Tibial artery (tissue), 4 donors: ENCODE measurements around the gene SUFU.

ENCODE experiments used
- DNase-seq, 2 donors: peaks; one replicate each; pipeline ENCODE4 v3.0.0-alpha.2; 2019
- H3K27ac ChIP-seq, 2 donors: fragments of 200-600 bp; sonication (generic) in 1 of 2; 1 replicate in 1 of 2; 2 replicates in 1 of 2; pipeline ENCODE4 v1.5.1; 2018 to 2019; ENCODE audit warnings: mild to moderate bottlenecking in 1 of 2
- H3K27me3 ChIP-seq, 2 donors: fragments of 200-600 bp; sonication (generic) in 1 of 2; one replicate each; pipeline versions ENCODE4 v1.5.1 to v1.6.0; 2016 to 2019
- H3K36me3 ChIP-seq, 3 donors: fragments of 200-600 bp; sonication (generic) in 2 of 3; one replicate each; pipeline ENCODE4 v1.5.1; 2016 to 2019; ENCODE audit warnings: mild to moderate bottlenecking in 2 of 3
- H3K4me1 ChIP-seq, 4 donors: fragments of 200-600 bp; sonication (generic) in 2 of 4; 1 replicate in 3 of 4; 2 replicates in 1 of 4; pipeline ENCODE4 v1.5.1; 2016 to 2019
- H3K4me3 ChIP-seq, 2 donors: fragments of 200-600 bp; sonication (generic) in 1 of 2; 1 replicate in 1 of 2; 2 replicates in 1 of 2; pipeline ENCODE4 v1.5.1; 2018 to 2019; ENCODE audit warnings: mild to moderate bottlenecking in 2 of 2
- H3K9me3 ChIP-seq, 3 donors: fragments of 200-600 bp; sonication (generic) in 1 of 3; one replicate each; pipeline ENCODE4 v1.5.1; 2016 to 2019
- CTCF ChIP-seq, 2 experiments: fragments of 200-600 bp in 1 of 2; fragments of 450-650 bp in 1 of 2; IDR thresholded peaks; one replicate each; pipeline ENCODE4 v1.5.1; 2017 to 2019; ENCODE audit warnings: antibody characterized with exemption in 2 of 2, mild to moderate bottlenecking in 1 of 2, moderate library complexity in 1 of 2
- intact Hi-C: fragments of 100-400 bp; cut with DNase I; formaldehyde crosslinking; loops from one replicate; pipeline ENCODE4 v1.15.0; 2023; ENCODE audit warnings: low total_unique reads

Gene SUFU

GRCh38 chr10:102581981-102582580, 78.3 kb downstream of the SUFU start:
- no peaks in the 10 kb centered on the region for H3K4me1 ChIP-seq
- H3K27me3 ChIP-seq = no peaks in the 10 kb centered on the region
- no peaks in the 10 kb centered on the region for H3K9me3 ChIP-seq
- no peak overlapping the region for H3K27ac ChIP-seq
- H3K4me3 ChIP-seq = no peak overlapping the region
- TF ChIP-seq CTCF (IDR thresholded peaks at IDR 0.05) = no peak
- intact Hi-C loops = loop anchor here (5.0 kb wide), 1 partner anchor 80 kb away; the partner anchor contains the start of genes ACTR1A and SUFU
- H3K36me3 ChIP-seq = no peaks in the 10 kb centered on the region
- no peak for DNase-seq

GRCh38 chr10:102583435-102584417, 80.0 kb downstream of the SUFU start:
- Histone ChIP-seq H3K27me3 (no peaks in the 10 kb centered on the region), H3K36me3 (no peaks in the 10 kb centered on the region), H3K9me3 (no peaks in the 10 kb centered on the region), H3K4me3 (no peak overlapping the region), H3K4me1 (no peaks in the 10 kb centered on the region), H3K27ac (no peak overlapping the region)
- peak; percentile 88 to 89 for DNase-seq
- intact Hi-C loops = loop anchor here (5.0 kb wide), 1 partner anchor 81 kb away; the partner anchor contains the start of genes ACTR1A and SUFU
- peak; percentile 84 to 91 for TF ChIP-seq CTCF (IDR thresholded peaks at IDR 0.05)

DNA sequence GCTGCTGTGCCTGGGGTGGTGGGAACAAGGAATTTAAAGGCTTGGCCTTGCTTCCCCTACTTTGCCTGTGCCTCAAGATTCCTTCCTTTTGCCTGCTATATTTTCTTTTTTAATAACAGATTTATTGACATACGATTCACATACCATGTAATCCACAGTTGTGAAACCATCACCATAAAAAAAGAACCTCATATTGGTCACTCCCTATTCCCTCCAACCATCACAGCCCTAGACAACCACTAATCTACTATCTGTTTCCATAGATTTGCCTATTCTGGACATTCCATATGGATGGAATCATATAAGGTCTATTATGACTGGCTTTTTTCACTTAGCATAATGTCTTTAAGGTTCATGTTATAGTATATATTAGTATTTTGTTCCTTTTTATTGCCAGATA, 81.3 kb downstream of the SUFU start:
- Histone ChIP-seq H3K4me1 (no peaks in the 10 kb centered on the region), H3K27ac (no peak overlapping the region), H3K27me3 (no peaks in the 10 kb centered on the region), H3K36me3 (no peaks in the 10 kb centered on the region), H3K4me3 (no peak overlapping the region), H3K9me3 (no peaks in the 10 kb centered on the region)
- no peak for TF ChIP-seq CTCF (IDR thresholded peaks at IDR 0.05)
- no peak for DNase-seq
- intact Hi-C loops = no loop called here

DNA sequence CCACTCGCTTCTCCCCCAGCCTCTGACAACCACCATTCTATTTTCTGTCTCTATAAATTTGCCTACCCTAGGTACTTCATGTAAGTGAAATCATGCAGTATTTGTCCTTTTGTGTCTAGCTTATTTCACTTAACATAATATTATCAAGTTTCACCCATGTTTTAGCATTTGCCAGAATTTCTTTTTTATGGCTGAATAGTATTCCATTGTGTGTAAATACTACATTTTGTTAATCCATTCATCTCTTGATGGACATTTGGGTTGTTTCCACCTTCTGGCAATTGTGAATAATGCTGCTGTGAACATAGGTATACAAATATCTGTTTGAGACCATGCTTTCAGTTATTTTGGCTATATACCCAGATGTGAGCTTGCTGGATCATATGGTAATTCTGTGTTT, 83.1 kb downstream of the SUFU start:
- no peaks in the 10 kb centered on the region for H3K4me1 ChIP-seq
- no peak for DNase-seq
- H3K27ac ChIP-seq = no peak overlapping the region
- H3K27me3 ChIP-seq = no peaks in the 10 kb centered on the region
- intact Hi-C loops = no loop called here
- no peaks in the 10 kb centered on the region for H3K36me3 ChIP-seq
- H3K9me3 ChIP-seq = no peaks in the 10 kb centered on the region
- no peak overlapping the region for H3K4me3 ChIP-seq
- TF ChIP-seq CTCF (IDR thresholded peaks at IDR 0.05) = no peak

- DNase-seq = no peak
- no peaks in the 10 kb centered on the region for H3K9me3 ChIP-seq
- H3K36me3 ChIP-seq = peaks cover 0 to 11% (median 4%) of the 10 kb centered on the region in 3 donors
- no peak overlapping the region for H3K27ac ChIP-seq
- TF ChIP-seq CTCF (IDR thresholded peaks at IDR 0.05) = no peak
- intact Hi-C loops = no loop called here
- no peaks in the 10 kb centered on the region for H3K4me1 ChIP-seq
- H3K27me3 ChIP-seq = no peaks in the 10 kb centered on the region
- H3K4me3 ChIP-seq = no peak overlapping the region
These were observed 85.1 kb downstream of the SUFU start for GRCh38 chr10:102588875-102589274.
